HG03159 (cell line): ENCODE results near the gene MTCL1.

Source experiments
- ATAC-seq: cut with Tn5 transposase; IDR thresholded peaks from one replicate; pipeline ENCODE4 v1.9.1; 2021; ENCODE audit warnings: mild to moderate bottlenecking, moderate library complexity; ENCODE audit not compliant: unreplicated experiment

The MTCL1 gene

GRCh38 chr18:8788503-8789429 is 83.4 kb downstream of the MTCL1 start:
- no peak for ATAC-seq

- no peak for ATAC-seq
Observed at GRCh38 chr18:8791171-8791651, 85.9 kb downstream of the MTCL1 start.

- ATAC-seq = no peak
Observed at GRCh38 chr18:8792688-8793316, 87.4 kb downstream of the MTCL1 start.

GRCh38 chr18:8793445-8794155 is 88.2 kb downstream of the MTCL1 start:
- ATAC-seq = no peak

- no peak for ATAC-seq
Observed at GRCh38 chr18:8794156-8794933, 89.0 kb downstream of the MTCL1 start.

GRCh38 chr18:8794934-8795280 is 89.6 kb downstream of the MTCL1 start:
- no peak for ATAC-seq

- ATAC-seq = no peak
Observed at GRCh38 chr18:8795586-8796325, 90.4 kb downstream of the MTCL1 start.

GRCh38 chr18:8797206-8797605 is 91.8 kb downstream of the MTCL1 start:
- no peak for ATAC-seq

- no peak for ATAC-seq
Observed at GRCh38 chr18:8799001-8799400, 93.6 kb downstream of the MTCL1 start.

- ATAC-seq = no peak
Observed at GRCh38 chr18:8799596-8800441, 94.5 kb downstream of the MTCL1 start.

GRCh38 chr18:8800445-8800844 is 95.1 kb downstream of the MTCL1 start:
- no peak for ATAC-seq

- no peak for ATAC-seq
Observed at GRCh38 chr18:8800876-8801262, 95.5 kb downstream of the MTCL1 start.

- no peak for ATAC-seq
Observed at GRCh38 chr18:8801263-8801901, 96.0 kb downstream of the MTCL1 start.

- no peak for ATAC-seq
Observed at GRCh38 chr18:8802017-8802672, 96.8 kb downstream of the MTCL1 start.

- ATAC-seq = no peak
Observed at GRCh38 chr18:8803063-8803795, 97.9 kb downstream of the MTCL1 start.

- no peak for ATAC-seq
Observed at GRCh38 chr18:8803957-8804356, 98.6 kb downstream of the MTCL1 start.

- no peak for ATAC-seq
Observed at GRCh38 chr18:8805552-8805951, 100.2 kb downstream of the MTCL1 start.
